NCI-H2196 (cell line): Measurements from ENCODE around the gene SESTD1.
A peak's percentile ranks its signal among the peaks of the same experiment; 100 is the strongest.
"Not testable (repeated sequence)": the region's sequence is repeated elsewhere in the genome, so short reads cannot be mapped to it uniquely, and the experiment has no call there.

Source experiments
- DNase-seq: peaks from one replicate; lab custom pipeline; 2025; ENCODE audit not compliant: unreplicated experiment; lab: John Stamatoyannopoulos, UW

SESTD1 gene

DNA sequence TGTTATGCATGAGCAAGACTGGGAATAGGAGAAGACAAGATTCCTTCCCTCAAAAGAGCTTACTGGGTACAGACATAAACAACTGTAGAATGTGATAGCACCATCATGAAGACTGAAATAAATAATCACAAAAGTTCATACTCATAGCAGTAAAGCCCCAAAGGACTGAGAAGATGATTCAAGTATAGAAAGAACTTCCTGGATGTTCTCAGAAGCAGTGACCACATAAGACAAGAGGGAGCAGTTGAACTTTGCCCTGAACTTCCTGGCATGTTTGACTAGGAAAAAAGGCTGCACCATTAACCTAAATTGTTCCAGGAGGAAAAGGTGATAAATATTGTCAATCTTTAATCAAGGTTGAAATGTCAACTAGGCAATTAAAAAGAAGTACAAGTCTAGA is 156.9 kb downstream of the SESTD1 start:
- no peak for DNase-seq

- DNase-seq, result peak; percentile 92
These were observed 157.8 kb downstream of the SESTD1 start for GRCh38 chr2:179106676-179107428.

- DNase-seq, result no peak
These were observed 158.3 kb downstream of the SESTD1 start for GRCh38 chr2:179106342-179106675.

DNA sequence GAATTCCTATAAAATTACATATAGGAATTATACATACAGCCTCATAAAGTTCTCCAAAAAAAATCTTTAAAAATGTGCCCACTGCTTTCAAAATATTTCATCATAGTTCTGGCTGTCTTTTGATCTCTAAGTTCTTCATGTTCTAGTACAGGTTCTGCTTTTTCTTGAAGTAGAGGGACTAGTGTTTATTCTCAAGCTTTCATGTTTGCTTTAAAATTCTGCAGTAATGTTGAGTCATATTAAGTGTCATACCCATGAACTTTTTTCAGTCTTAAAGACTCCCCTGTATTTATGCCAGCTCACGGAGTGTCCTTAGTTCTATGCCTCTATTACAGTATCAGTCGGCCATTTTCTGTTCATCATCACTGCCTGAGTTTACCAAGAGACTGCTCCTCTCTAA is 159.9 kb downstream of the SESTD1 start:
- no peak for DNase-seq

- DNase-seq, result no peak
These were observed 166.4 kb downstream of the SESTD1 start for GRCh38 chr2:179098080-179098689.

DNA sequence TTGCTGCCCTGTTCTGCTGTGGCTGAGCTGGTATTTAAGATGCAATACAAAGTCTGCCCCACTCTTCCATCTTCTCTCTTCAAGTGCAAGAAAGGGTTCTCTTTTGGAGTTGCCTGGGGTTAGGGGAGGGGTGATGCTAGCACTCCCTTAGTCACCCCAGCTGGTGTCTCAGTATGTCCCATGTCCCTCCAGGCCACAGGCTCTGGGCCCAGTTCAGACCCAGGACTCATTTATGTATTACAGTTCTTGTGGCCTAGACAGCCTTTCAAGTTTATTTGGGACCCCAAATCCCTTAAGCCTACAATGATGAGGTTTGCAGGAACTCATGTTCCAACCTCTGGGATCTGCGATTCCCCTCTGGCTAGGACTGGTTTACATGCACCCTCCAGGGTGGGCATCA is 167.5 kb downstream of the SESTD1 start:
- DNase-seq, result no peak

- DNase-seq, result no peak
These were observed 168.5 kb downstream of the SESTD1 start for GRCh38 chr2:179096090-179096489.

- DNase-seq, result not testable (repeated sequence)
These were observed 171.7 kb downstream of the SESTD1 start for GRCh38 chr2:179092912-179093311.

GRCh38 chr2:179082697-179083096 is 181.9 kb downstream of the SESTD1 start:
- DNase-seq, result no peak

DNA sequence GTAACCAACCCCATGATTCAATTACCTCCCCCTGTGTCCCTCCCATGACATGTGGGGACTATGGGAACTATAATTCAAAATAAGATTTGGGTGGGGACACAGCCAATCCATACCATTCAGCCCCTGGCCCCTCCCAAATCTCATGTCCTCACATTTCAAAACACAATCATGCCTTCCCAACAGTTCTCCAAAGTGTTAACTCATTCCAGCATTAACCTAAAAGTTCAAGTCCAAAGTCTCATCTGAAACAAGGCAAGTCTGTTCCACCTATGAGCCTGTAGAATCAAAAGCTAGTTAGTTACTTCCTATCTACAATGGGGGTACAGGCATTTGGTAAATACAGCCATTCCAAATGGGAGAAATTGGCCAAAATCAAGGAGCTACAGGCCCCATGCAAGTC is 182.7 kb downstream of the SESTD1 start:
- no peak for DNase-seq

DNA sequence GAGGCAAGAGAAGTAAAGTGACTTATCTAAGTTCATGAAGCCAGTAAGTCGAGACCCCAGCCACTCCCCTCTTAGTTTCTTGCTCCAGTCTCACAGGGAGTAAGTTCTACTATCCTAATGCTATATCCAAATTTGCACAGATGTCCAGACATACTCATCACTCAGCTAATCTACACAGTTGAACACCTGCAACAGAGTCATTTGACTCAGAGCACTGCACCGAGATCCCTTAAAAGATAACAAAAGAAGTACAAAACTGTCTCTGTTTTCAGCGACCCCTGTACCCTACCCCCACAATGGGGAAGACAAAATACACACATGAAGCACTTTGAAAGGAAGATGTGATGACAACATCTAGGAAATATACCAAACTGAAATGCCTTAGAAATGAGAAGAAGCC is 192.1 kb downstream of the SESTD1 start:
- no peak for DNase-seq

DNA sequence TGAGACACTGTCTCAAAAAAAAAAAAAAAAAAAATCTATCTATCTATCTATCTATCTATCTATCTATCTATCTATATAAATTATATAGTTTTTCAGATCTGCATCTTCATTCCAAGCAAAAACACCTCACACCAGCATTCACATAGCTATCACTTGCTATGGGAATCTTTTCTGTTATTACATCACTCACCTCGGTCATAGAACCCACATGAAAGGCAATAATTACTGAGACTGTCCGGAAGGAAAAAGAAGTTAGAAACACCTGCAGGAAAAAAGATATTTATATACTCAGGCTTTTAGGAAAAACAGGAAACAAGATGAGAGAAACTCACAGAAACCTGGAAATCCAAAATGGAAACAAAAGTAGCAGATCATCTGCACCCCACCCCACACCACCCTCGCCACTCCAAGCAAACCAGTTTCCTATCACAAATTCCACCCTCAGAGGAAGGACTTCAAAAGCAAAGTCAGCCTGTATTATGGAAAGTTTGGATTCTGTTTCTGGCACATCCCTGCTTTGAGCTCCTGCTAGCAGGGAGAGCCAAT is 192.7 kb downstream of the SESTD1 start:
- DNase-seq, result no peak

DNA sequence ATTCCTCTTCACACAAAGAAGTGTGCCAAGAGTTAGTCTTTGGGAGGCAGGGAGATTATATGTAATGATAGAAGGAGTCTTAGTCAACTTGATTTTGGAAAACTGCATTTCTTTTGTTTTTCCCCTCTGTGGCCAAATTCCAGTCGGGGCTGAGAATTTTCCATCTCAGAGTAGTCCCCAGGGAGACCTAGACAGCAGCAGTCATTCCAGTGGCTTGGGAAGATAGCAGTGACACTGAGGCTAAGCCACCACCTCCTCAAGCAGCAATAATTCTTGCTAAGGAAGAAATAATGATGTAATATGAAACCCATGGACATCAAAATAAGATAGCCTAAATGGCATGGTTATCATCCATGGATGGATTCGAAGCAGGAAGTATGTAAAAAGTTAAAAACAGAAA is 193.7 kb downstream of the SESTD1 start:
- no peak for DNase-seq

- DNase-seq, result no peak
These were observed 194.9 kb downstream of the SESTD1 start for GRCh38 chr2:179069685-179070084.

DNA sequence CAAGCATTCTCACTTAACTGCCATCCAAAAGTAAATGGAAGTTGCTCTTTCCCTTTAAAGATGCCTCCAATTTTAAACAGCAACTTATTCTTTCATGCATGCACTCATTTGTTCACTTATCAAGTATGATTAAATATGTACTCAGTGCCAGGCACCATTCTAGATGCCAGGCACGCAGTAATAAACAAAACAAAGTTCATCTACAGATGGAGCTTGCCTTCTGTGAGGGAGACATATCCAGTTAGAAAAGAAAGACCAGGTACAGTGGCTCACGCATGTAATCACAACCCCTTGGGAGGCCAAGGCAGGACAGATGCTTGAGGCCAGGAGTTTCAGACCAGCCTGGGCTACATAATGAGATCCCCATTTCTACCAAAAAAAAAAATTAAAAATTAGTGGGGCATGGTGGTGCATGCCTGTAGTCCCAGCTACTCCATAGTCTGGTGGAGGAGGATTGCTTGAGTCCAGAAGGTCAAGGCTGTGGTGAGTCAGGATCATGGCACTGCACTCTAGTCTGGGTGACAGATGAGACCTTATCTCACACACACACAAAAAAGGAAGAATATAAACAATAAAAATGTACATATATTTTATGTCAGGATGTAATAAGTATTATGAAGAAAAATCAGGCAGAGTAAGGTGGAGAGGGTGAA is 195.5 kb downstream of the SESTD1 start:
- DNase-seq, result no peak

DNA sequence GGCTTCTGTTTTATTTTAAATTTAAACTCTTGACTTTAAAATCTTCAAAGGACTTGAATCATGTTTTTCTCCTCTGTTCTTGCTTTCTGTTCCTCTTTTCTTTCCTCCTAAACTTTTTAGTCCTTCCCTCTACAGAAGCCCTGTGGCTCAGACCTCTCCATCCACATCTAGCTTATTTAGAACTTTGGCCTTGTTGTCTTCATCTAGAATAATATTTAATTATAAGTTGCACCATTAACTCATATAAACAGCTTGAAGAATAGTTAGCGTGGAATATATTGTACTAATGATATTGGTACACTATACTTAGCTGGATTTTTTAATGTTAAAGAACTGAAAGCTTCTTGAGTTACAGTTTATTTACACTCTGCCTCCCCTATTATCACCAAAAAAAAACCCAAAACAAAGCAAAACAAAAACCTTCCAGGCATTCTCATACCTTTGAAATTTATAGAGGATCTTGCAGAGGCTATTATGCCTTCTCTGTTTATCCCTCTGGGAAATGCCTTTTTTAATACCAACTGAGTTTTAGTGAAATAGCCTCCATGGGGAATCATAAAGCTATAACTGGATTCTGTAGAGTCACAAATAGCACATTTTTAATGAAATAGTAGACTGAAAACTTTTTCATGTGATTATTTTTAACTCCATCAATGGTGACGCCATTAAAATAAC is 205.5 kb downstream of the SESTD1 start:
- DNase-seq, result no peak

- DNase-seq, result no peak
These were observed 206.9 kb downstream of the SESTD1 start for GRCh38 chr2:179057737-179058136.

GRCh38 chr2:179053568-179053967 is 211.1 kb downstream of the SESTD1 start:
- not testable (repeated sequence) for DNase-seq
